Sigmoid colon (tissue), 4 donors: ENCODE results near the gene CORO2B.

ENCODE experiments used
- EP300 ChIP-seq, 4 donors: sonication (generic); formaldehyde crosslinking; IDR thresholded peaks; one replicate each; pipeline ENCODE4 v1.6.1; 2017; ENCODE audit warnings: antibody characterized with exemption in 4 of 4
- POLR2A ChIP-seq, 2 donors: fragments of 450-650 bp; IDR thresholded peaks; one replicate each; pipeline ENCODE4 v1.6.1; 2016; ENCODE audit warnings: antibody characterized with exemption in 2 of 2, mild to moderate bottlenecking in 2 of 2, moderate library complexity in 2 of 2
- POLR2AphosphoS5 ChIP-seq, 4 donors: sonication (generic); formaldehyde crosslinking; IDR thresholded peaks; one replicate each; pipeline ENCODE4 v1.6.1; 2017; ENCODE audit warnings: antibody characterized with exemption in 4 of 4
- TF ChIP-seq, protein P1 (sequence below), 4 experiments: fragments of 450-650 bp in 3 of 4; fragments of 200-600 bp in 1 of 4; IDR thresholded peaks; one replicate each; pipeline ENCODE4 v1.5.1; 2016 to 2019; ENCODE audit warnings: antibody characterized with exemption in 4 of 4, mild to moderate bottlenecking in 3 of 4, moderate library complexity in 2 of 4

DNA sequence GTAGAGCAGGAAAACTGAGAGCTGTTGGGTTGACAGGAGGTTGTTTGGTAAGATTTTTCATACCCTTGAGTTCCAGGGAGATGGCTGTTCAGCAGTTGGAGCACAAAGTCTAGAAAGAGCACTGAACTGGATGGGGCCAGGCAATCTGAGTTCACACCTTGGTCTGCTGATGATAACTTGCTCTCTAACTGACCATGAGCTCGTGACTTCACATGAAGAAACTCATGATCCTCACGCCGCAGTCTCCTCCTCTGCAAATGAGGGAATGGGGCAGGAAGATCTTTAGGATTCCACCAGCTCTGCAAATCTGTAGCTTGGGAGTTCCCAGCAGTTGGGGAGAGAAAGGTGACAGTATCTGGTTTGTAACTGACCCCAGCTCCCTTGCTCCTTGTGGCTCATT is 33.7 kb downstream of the CORO2B start:
- TF ChIP-seq, protein P1, sequence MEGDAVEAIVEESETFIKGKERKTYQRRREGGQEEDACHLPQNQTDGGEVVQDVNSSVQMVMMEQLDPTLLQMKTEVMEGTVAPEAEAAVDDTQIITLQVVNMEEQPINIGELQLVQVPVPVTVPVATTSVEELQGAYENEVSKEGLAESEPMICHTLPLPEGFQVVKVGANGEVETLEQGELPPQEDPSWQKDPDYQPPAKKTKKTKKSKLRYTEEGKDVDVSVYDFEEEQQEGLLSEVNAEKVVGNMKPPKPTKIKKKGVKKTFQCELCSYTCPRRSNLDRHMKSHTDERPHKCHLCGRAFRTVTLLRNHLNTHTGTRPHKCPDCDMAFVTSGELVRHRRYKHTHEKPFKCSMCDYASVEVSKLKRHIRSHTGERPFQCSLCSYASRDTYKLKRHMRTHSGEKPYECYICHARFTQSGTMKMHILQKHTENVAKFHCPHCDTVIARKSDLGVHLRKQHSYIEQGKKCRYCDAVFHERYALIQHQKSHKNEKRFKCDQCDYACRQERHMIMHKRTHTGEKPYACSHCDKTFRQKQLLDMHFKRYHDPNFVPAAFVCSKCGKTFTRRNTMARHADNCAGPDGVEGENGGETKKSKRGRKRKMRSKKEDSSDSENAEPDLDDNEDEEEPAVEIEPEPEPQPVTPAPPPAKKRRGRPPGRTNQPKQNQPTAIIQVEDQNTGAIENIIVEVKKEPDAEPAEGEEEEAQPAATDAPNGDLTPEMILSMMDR (IDR thresholded peaks at IDR 0.05): no peak
- TF ChIP-seq POLR2A (IDR thresholded peaks at IDR 0.05) (no peak), EP300 (IDR thresholded peaks at IDR 0.05) (no peak), POLR2AphosphoS5 (IDR thresholded peaks at IDR 0.05) (no peak)
